GM23338 (cell line): ENCODE measurements around the gene DTNB. TPM values are rescaled to one million over a fixed set of nuclear protein-coding genes. Genes with fewer than 3 reads are reported as not detected.

Experiments
- ATAC-seq: fragments of 200-7000 bp; cut with Tn5 transposase; 3 replicates; pipeline ENCODE4 v1.9.1; 2020
- DNase-seq: peaks from one replicate; pipeline ENCODE4 v3.0.0-alpha.2; 2015; ENCODE audit warnings: low spot score
- H2AFZ ChIP-seq: fragments of 200-600 bp; sonication (generic); 2 replicates; pipeline ENCODE4 v1.8.0; 2016; ENCODE audit warnings: antibody characterized with exemption, mild to moderate bottlenecking, moderate library complexity
- H3F3A ChIP-seq: fragments of 200-600 bp; sonication (generic); replicated peaks from 2 replicates; pipeline ENCODE4 v1.8.0; 2017; ENCODE audit warnings: antibody characterized with exemption, mixed run types, low read depth
- H3K27ac ChIP-seq: fragments of 200-600 bp; sonication (generic); 2 replicates; pipeline ENCODE4 v1.6.1; 2016; ENCODE audit warnings: low read depth
- H3K27me3 ChIP-seq: fragments of 200-600 bp; sonication (generic); 2 replicates; pipeline ENCODE4 v1.8.0; 2016; ENCODE audit warnings: mild to moderate bottlenecking, mixed run types, moderate library complexity; ENCODE audit not compliant: insufficient read depth
- H3K36me3 ChIP-seq: fragments of 200-600 bp; sonication (generic); 2 replicates; pipeline ENCODE4 v1.8.0; 2016; ENCODE audit warnings: mild to moderate bottlenecking; ENCODE audit not compliant: insufficient read depth
- H3K4me1 ChIP-seq: fragments of 200-600 bp; sonication (generic); 2 replicates; pipeline ENCODE4 v1.8.0; 2016; ENCODE audit warnings: mild to moderate bottlenecking, moderate library complexity; ENCODE audit not compliant: insufficient read depth
- H3K4me2 ChIP-seq: fragments of 200-600 bp; sonication (generic); 2 replicates; pipeline ENCODE4 v1.7.1; 2017; ENCODE audit warnings: mixed run types
- H3K4me3 ChIP-seq: fragments of 200-600 bp; sonication (generic); 2 replicates; pipeline ENCODE4 v1.6.1; 2016; ENCODE audit warnings: mixed run types
- H3K79me2 ChIP-seq: fragments of 200-600 bp; sonication (generic); replicated peaks from 2 replicates; pipeline ENCODE4 v1.8.0; 2017; ENCODE audit warnings: mild to moderate bottlenecking; ENCODE audit not compliant: insufficient read depth
- H3K9me2 ChIP-seq: fragments of 200-600 bp; sonication (generic); 2 replicates; pipeline ENCODE4 v1.8.0; 2017; ENCODE audit not compliant: insufficient read depth
- H4K20me1 ChIP-seq: fragments of 200-600 bp; sonication (generic); replicated peaks from 2 replicates; pipeline ENCODE4 v1.8.0; 2017; ENCODE audit warnings: mild to moderate bottlenecking; ENCODE audit not compliant: insufficient read depth
- H3K27ac Mint-ChIP-seq: 2 replicates; pipeline ENCODE4 v1.8.0; 2020; ENCODE audit warnings: inconsistent platforms, mild to moderate bottlenecking, moderate library complexity, mixed read lengths
- H3K27me3 Mint-ChIP-seq: 3 replicates; pipeline ENCODE4 v1.8.0; 2022; ENCODE audit warnings: low read depth, mild to moderate bottlenecking, moderate library complexity, mixed read lengths, inconsistent platforms; ENCODE audit not compliant: insufficient read depth, poor library complexity
- H3K36me3 Mint-ChIP-seq: 3 replicates; pipeline ENCODE4 v1.8.0; 2021; ENCODE audit warnings: low read depth, mild to moderate bottlenecking, inconsistent platforms, moderate library complexity, mixed read lengths
- H3K4me1 Mint-ChIP-seq: 3 replicates; pipeline ENCODE4 v1.8.0; 2020; ENCODE audit warnings: mild to moderate bottlenecking, inconsistent platforms, mixed read lengths
- H3K4me3 Mint-ChIP-seq: 3 replicates; pipeline ENCODE4 v1.8.0; 2021; ENCODE audit warnings: moderate library complexity, mild to moderate bottlenecking, inconsistent platforms, mixed read lengths
- H3K9me3 Mint-ChIP-seq: 3 replicates; pipeline ENCODE4 v1.8.0; 2020; ENCODE audit warnings: moderate library complexity, mild to moderate bottlenecking, inconsistent platforms, mixed read lengths
- CREB1 ChIP-seq: fragments of 250-450 bp; sonication (Bioruptor Pico); IDR thresholded peaks from 2 replicates; pipeline ENCODE4 v1.5.0; 2020; ENCODE audit warnings: low read depth, mild to moderate bottlenecking, moderate library complexity
- CTCF ChIP-seq, 2 experiments: fragments of 200-600 bp in 1 of 2; sonication (generic) in 1 of 2; conservative IDR thresholded peaks; 2 replicates each; pipeline versions ENCODE4 v1.5.1 to v1.6.1; 2016 to 2017; ENCODE audit warnings: antibody characterized with exemption in 2 of 2, low read depth in 2 of 2, mild to moderate bottlenecking in 2 of 2, moderate library complexity in 1 of 2
- ETS1 ChIP-seq: IDR thresholded peaks from 2 replicates; pipeline ENCODE4 v1.6.1; 2016; ENCODE audit warnings: antibody characterized with exemption
- EZH2 ChIP-seq: fragments of 200-600 bp; sonication (generic); IDR thresholded peaks from one replicate; pipeline ENCODE4 v1.8.0; 2017; ENCODE audit warnings: antibody characterized with exemption, mild to moderate bottlenecking, low read depth; ENCODE audit not compliant: unreplicated experiment
- EZH2phosphoT487 ChIP-seq: fragments of 200-600 bp; sonication (generic); IDR thresholded peaks from one replicate; pipeline ENCODE4 v1.8.1; 2018; ENCODE audit warnings: antibody characterized with exemption; ENCODE audit not compliant: unreplicated experiment
- JUNB ChIP-seq: IDR thresholded peaks from one replicate; pipeline ENCODE4 v1.6.1; 2016; ENCODE audit warnings: antibody characterized with exemption; ENCODE audit not compliant: unreplicated experiment
- NANOG ChIP-seq: IDR thresholded peaks from 2 replicates; pipeline ENCODE4 v1.6.1; 2016; ENCODE audit warnings: antibody characterized with exemption, borderline replicate concordance
- POLR2AphosphoS5 ChIP-seq: IDR thresholded peaks from 2 replicates; pipeline ENCODE4 v1.6.1; 2016; ENCODE audit warnings: antibody characterized with exemption, low read depth
- REST ChIP-seq: IDR thresholded peaks from one replicate; pipeline ENCODE4 v1.6.1; 2018; ENCODE audit warnings: antibody characterized with exemption; ENCODE audit not compliant: unreplicated experiment
- STAT1 ChIP-seq: IDR thresholded peaks from one replicate; pipeline ENCODE4 v1.6.1; 2016; ENCODE audit warnings: antibody characterized with exemption; ENCODE audit not compliant: unreplicated experiment
- ZNF114 ChIP-seq: fragments of 250-450 bp; sonication (Bioruptor Pico); IDR thresholded peaks from 2 replicates; pipeline ENCODE4 v1.5.0; 2020; ENCODE audit warnings: mild to moderate bottlenecking, moderate library complexity
- ZNF331 ChIP-seq: fragments of 250-450 bp; sonication (Bioruptor Pico); IDR thresholded peaks from 2 replicates; pipeline ENCODE4 v1.5.0; 2020; ENCODE audit warnings: low read depth, mild to moderate bottlenecking, moderate library complexity
- ZNF462 ChIP-seq: fragments of 250-450 bp; sonication (Bioruptor Pico); IDR thresholded peaks from 2 replicates; pipeline ENCODE4 v1.5.0; 2020; ENCODE audit warnings: mild to moderate bottlenecking, moderate library complexity
- polyA plus RNA-seq: library from polyadenylated mRNA; unstranded; fragments of >200 nt; fragmentation: Nextera tagmentation; extraction: Ambion mirVana; gene quantifications from 2 replicates; pipeline ENCODE4 v1.2.1, GENCODE V29; 2016
- total RNA-seq: library from RNA; depleted of rRNA; stranded (reverse); fragments of >200 nt; shearing (Covaris generic); gene quantifications from 2 replicates; pipeline ENCODE4 v1.2.3, GENCODE V29; 2014

DTNB gene
- total and polyA plus RNA-seq, 2 experiments from 2014 or later: 22.1 to 29.4 TPM

GRCh38 chr2:25401307-25402026 is 271.9 kb downstream of the DTNB start:
- H3K27me3 Mint-ChIP-seq: peaks cover 7% of the 10 kb centered on the region
- H3K36me3 Mint-ChIP-seq: no peaks in the 10 kb centered on the region
- no peaks in the 10 kb centered on the region for H3K27me3 ChIP-seq
- H3K27ac ChIP-seq: no peak overlapping the region
- H3K4me3 Mint-ChIP-seq: no peak overlapping the region
- no peak overlapping the region for H3K27ac Mint-ChIP-seq
- no peaks in the 10 kb centered on the region for H3K9me3 Mint-ChIP-seq
- no peak overlapping the region for H2AFZ ChIP-seq
- H4K20me1 ChIP-seq: no peaks in the 10 kb centered on the region; the same call in 1 of the 2 replicates
- H3K4me1 Mint-ChIP-seq: peaks cover 5% of the 10 kb centered on the region; the same call in 2 of the 3 replicates
- H3K4me2 ChIP-seq: no peak overlapping the region
- no peak overlapping the region for H3K4me3 ChIP-seq
- H3K9me2 ChIP-seq: no peaks in the 10 kb centered on the region
- H3F3A ChIP-seq: no peaks in the 10 kb centered on the region
- DNase-seq (no peak), ATAC-seq (no peak)
- no peaks in the 10 kb centered on the region for H3K79me2 ChIP-seq
- no peaks in the 10 kb centered on the region for H3K36me3 ChIP-seq
- TF ChIP-seq POLR2AphosphoS5: no peak
- no peak for TF ChIP-seq CTCF (conservative IDR thresholded peaks at IDR 0.05; ENCODE audit: low read depth in 2 of 2)
- no peak for TF ChIP-seq JUNB
- TF ChIP-seq CREB1: no peak
- TF ChIP-seq ZNF462 (CRISPR knock-in tag): no peak
- TF ChIP-seq ZNF331 (CRISPR knock-in tag): no peak
- no peak for TF ChIP-seq EZH2phosphoT487
- TF ChIP-seq EZH2: no peak
- no peak for TF ChIP-seq NANOG
- no peak for TF ChIP-seq REST
- no peak for TF ChIP-seq ZNF114
- no peak for TF ChIP-seq ETS1
- no peak for TF ChIP-seq STAT1
- H3K4me1 ChIP-seq: peaks cover 6% of the 10 kb centered on the region
